HG03060 (cell line): ENCODE results near the gene CPEB3.
"Not testable (repeated sequence)": the region's sequence is repeated elsewhere in the genome, so short reads cannot be mapped to it uniquely, and the experiment has no call there.

Source experiments
- ATAC-seq: cut with Tn5 transposase; IDR thresholded peaks from one replicate; pipeline ENCODE4 v1.9.1; 2021; ENCODE audit warnings: low read depth, moderate number of reproducible peaks; ENCODE audit not compliant: unreplicated experiment

CPEB3 gene

DNA sequence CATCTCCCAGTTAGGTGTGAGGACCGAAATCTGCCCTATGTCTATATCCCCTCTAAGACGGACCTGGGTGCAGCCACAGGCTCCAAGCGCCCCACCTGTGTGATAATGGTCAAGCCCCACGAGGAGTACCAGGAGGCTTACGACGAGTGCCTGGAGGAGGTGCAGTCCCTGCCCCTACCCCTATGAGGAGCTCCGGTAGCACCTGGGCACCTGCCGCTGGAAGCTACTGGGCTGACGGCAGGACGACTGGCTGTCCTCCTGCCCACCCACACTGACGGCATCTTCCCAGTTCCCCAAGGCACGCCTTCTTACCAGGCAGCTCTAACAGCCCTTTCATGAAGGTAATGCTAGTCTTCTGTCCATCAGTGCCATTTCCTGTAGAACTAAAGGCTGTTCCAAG, 74.3 kb downstream of the CPEB3 start:
- not testable (repeated sequence) for ATAC-seq

DNA sequence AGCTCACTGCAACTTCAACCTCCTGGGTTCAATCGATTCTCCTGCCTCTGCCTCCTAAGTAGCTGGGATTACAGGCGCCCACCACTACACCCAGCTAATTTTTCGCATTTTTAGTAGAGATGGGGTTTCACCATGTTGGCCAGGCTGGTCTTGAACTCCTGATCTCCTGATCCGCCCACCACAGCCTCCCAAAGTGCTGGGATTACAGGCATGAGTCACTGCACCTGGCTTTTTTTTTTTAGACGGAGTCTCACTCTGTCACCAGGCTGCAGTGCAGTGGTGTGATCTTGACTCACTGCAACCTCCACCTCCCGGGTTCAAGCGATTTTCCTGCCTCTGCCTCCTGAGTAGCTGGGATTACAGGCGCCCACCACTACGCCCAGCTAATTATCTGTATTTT, 75.7 kb downstream of the CPEB3 start:
- not testable (repeated sequence) for ATAC-seq

DNA sequence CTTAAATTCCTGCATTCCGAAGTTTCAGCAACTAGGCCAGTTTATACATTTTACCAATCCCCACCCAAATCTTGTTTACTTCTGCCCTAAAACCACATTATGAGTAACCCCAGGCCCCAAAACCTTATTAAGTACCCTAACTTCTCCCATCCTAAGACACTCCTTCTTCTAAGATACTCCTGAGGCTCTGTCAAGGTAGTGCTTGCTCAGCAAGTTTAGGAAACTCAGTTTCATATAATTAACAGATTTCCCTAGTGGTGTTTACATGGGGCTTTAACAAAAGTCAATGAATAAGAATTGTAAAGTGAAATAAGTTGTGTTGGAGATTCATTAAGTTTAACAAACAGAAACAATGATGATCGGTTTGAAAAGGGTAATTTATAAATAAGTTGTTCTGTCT, 77.8 kb downstream of the CPEB3 start:
- ATAC-seq: no peak

DNA sequence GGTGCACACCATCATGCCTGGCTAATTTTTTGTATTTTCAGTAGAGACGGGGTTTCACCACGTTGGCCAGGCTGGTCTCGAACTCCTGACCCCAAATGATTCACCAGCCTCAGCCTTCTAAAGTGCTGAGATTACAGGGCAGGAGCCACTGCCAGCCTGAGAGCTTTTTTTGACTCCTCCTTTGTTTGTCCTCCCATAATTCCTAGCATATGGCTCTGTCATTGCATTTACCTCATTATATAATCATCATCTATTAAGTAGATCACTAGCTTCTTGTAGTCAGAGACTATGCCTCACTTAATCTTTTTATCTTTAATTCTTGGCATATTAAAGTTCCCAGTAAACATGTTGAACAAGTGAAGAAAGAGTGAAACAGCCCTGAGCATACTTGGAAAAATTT, 82.1 kb downstream of the CPEB3 start:
- ATAC-seq: no peak

DNA sequence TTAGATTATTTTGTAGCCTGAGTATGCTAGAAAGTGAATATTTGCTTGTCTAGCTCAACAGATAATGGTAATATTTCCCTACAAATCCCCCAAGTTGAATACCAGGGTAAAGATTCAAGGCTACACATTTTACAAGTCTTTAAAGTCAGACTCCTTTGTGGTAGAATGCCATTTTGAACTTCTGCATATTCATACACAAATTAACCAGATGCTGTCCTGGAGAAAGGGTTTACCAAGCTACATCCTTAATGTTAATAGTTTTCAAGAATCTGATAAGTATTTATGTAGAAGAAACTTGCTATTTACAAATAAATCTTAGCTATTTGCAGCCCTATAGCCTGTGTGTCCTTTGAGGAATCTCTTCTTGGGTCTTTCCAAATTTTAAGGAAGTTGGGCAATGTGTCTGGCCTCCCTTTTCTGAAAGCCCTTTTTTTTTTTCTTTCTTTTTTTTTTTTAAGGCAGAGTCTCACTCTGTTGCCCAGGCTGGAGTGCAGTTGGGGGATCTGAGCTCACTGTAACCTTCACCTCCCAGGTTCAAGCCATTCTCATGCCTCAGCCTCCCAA, 82.6 kb downstream of the CPEB3 start:
- no peak for ATAC-seq

DNA sequence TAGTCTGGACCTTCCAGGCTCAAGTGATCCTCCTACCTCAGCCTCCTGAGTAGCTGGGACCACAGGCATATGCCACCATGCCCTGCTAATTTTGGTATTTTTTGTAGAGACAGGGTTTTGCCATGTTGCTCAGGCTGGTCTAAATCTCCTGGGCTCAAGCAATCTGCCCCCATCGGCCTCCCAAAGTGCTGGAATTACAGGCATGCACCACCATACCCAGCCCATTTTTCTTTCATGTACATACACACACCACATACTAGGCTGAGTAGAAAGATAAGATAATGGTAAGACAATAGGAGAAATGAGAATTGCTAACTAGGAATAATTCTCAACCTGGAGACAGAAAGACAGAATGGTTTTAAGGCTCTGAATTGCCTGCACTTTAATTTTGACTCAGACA, 83.8 kb downstream of the CPEB3 start:
- ATAC-seq: no peak

DNA sequence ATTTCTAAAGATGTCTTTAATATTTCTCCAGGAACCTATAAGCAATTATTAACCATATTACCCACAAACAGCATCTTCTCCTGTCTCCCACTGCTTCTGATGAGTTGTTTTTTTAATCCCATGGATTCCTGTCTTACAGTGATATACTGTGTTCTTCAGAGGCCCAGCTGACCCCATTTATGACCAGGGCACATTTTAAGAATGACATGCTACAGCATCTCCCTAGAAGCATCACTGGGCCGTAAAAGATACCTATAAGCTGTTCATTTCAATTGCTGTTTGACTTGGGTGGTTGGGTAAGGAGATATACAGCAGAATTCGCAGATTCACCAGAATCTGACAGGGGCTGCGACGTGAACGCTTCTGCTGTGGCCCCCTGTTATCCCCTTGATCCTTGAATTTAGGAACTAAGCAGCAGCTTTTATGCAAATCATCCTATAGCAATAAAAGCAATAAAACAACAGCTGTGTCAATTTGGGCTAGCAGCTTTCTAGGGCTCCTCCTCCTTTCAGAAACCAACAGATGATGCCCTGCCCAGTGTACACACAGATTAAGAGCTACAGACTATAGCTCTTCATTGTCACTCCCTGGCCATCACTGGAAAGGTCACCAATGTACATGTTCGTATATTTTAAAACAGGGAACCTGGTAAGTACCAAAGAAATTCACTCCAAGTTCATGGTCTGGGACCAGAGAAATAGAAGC, 86.8 kb downstream of the CPEB3 start:
- ATAC-seq: no peak

DNA sequence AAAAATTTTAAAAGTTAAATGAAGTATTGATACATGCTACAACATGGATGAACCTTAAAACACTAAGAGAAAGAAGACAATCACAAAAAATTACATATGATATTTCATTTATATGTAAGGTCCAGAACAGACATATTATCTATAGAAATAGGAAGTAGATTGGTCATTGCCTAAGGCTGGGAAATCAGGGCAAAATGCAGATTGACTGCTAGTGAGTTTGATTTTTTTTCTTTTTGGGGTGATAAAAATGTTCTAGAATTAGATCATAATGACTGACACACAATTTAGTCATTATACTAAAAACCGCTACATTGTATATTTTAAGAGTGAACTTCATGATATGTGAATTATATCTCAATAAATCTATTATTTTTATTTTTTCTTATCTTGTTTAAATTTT, 88.3 kb downstream of the CPEB3 start:
- ATAC-seq: no peak

DNA sequence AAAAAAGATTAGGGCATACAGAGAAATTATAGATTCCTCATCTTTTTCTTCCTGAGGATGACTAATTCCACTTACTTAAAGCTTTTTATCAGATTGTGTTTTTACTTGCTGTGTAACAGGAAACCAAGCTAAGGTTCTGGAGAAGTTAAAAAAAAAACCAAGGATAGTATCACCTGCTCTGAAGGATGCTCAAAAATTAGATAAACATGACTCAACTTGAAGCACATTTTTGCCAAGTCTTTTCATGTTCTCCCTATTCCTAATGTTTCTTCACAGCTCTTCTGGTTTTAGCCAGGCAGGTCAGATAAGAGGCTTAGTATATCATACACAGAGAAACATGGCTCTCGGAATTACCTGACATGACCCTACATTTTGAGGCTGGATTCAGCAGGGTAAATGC, 90.3 kb downstream of the CPEB3 start:
- no peak for ATAC-seq

DNA sequence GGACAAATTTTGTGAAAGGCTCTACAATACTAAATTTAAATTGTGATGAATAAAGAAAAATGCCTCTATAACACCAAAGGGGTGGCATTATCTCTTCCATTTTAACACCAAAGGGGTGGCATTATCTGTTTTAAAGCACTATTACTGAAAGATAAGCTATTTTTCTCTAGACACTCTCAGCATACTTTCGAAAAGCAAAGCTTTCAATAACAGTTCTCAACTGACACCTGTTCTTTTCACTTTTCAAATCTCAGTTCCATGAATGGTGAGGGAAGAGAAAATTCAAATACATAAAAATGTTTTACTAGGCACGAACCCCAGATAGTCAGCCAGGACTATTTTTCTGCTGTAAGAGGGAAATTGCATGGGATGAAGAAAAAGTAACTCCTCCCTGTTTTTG, 103.8 kb downstream of the CPEB3 start:
- ATAC-seq: no peak

DNA sequence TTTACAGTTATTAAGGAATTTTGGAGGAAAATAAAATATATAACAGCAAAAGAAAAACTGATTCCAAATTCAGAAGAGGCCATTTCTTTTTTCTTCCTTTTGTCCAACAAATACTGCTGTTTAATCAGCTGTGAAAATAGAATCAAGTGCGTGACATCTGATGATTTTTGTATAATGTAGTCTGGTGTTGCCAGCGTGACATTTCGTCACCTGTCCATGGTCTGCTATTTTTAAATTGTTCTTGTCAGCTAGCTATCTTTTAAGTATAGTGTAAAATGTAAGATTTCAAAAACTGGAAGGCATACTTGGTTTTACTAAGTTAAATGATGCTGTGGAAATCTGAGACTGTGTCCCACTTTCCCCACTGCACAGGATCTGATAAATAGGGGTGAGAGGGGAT, 105.9 kb downstream of the CPEB3 start:
- no peak for ATAC-seq

DNA sequence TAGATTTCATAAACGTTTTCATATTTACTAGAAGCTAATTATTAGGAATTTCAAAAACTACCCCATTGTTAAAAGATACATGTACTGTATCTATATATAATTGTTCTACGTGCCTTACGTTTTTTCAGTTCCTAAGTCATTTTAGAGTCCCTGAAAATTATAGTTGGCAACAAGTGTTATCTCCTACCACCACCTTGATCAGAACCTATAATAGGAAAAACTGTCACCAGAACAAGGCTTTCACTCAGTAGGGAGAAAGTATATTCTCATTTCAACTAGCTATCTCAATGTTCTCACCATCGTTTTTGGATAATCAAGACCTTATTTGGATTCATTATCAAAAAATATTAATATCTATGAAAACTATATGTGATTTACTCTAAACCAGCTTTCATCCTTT, 107.7 kb downstream of the CPEB3 start:
- ATAC-seq: no peak

DNA sequence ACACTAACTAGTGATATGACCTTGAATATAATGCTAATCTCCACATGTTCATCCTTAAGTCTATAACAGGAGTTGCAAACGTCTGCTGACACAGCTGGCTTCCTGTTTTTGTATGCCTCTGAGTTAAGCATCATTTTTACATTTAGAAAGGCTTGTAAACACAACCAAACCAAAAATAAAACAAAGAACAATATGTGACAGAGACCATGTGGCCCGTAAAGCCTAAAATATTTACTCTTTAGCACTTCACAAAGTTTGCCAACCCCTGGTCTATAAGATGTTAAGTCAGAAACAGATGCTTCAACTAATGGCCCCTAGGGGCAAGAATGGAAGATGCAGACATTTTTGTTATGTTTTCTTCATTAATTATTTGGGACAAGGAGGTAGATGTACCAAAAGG, 109.3 kb downstream of the CPEB3 start:
- ATAC-seq: no peak

DNA sequence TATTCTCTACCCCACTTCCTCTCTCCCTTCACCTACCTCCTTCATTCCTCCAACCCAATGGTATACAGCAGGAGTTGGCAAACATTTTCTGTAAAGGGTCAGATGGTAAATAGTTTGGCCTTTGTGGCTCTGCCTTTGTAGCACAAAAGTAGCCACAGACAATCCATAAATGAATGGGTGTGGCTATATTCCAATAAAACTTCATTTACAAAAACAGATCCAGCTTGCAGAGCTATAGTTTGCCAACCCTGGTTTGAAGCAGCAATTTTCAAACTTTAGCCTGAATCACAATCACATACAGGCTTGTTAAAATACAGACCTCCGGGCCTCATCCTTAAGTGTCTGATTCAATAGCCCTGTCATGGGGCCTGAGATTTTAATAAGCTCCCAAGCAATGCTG, 110.5 kb downstream of the CPEB3 start:
- no peak for ATAC-seq

DNA sequence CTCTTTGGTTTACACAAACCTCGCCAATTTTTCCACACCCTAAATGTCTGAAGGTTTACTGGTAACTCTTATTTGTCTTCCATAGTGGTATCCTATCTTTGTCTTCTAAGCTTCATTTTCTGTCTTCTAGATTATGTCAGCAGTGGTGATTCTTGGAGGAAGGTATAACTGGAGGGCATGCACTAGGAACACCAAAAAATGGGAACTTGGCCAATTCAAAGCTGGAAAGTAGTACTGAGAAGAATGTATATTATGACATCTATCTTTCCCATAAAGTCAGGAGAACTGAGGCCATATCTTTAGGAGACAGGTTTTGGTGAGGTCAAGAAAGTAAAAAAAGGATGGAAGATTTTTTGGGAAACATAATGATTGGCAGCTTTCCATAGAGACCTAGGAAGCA, 113.3 kb downstream of the CPEB3 start:
- no peak for ATAC-seq

DNA sequence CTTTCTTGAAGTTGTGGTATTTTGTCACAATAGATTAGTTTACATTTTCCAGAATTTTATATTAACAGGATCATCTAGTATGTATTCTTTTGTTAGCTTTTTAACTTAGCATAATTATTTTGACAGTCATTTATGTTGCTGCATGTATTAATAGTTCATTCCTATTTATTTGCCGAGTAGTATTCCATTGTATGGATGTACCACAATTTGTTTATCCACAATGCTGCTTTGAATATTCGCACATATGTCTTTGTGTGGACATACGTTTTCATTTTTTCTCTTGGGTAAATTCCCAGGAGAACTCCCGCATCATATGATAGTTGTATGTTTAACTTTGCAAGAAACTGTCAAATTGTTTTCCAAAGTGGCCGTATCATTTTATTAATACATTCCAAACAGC, 115.7 kb downstream of the CPEB3 start:
- no peak for ATAC-seq

DNA sequence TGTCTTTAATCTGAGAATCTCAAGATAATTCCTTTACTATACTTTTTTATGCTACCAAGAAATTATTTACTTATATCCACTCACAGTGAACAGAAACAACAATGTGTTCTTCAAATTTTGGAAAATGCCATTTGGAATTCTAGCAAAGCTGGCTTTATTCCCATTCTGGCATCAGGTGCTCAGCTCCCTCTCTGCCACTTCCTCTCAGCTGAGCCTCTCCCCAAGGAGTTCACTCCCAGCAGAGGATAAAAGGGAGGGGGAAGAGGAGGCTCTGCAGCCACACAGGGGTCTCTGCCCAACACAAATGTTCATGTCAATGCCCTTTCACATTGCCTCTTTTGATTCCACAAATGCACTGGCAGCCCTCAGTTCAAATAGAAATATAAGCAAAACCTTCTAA, 116.9 kb downstream of the CPEB3 start:
- no peak for ATAC-seq

DNA sequence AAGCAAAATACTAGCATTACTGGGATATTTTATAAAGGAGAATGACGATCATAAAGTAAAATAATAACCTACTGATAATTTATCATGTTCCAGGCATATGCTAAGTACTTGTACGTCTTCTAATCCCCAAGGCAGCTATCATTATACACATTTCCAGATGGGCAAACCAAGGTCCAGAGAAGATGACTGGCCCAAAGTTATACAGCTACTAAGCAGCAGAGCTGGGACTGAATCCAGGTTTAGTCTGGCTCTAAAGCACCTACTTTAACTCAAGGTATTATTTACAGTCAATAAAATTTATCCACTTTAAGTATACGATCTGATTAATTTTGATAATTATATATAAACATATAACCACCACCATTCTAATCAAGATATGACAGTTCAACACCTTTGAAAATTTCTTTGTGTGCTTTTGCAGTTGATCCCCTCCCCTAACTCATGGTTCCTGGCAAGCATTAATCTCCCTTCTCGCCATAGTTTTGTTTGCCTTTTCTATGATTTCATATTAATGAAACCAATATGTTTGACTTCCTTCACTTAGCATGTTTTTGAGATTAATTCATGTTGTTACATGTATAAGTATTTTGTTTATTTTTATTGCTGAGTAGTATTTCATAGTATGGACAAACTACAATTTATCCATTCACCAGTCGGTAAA, 126.7 kb downstream of the CPEB3 start:
- no peak for ATAC-seq

DNA sequence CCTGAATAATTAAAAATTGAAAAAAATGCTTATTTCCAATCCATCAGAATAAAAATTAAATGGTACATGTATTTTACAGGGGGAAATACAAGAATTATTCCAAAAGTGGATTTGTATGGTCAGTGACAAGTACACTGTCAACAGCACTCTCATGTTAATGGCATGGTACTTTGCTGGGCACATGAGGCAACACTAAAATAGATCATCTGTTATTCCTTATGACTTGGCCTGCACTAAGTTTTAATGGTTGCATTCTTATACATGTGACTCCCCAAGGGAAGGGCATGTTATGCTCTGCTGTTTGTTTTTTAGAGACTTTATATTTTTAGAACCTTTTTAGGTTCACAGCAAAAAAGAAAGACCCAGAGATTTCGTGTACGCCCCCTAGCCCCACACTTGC, 128.3 kb downstream of the CPEB3 start:
- ATAC-seq: no peak

DNA sequence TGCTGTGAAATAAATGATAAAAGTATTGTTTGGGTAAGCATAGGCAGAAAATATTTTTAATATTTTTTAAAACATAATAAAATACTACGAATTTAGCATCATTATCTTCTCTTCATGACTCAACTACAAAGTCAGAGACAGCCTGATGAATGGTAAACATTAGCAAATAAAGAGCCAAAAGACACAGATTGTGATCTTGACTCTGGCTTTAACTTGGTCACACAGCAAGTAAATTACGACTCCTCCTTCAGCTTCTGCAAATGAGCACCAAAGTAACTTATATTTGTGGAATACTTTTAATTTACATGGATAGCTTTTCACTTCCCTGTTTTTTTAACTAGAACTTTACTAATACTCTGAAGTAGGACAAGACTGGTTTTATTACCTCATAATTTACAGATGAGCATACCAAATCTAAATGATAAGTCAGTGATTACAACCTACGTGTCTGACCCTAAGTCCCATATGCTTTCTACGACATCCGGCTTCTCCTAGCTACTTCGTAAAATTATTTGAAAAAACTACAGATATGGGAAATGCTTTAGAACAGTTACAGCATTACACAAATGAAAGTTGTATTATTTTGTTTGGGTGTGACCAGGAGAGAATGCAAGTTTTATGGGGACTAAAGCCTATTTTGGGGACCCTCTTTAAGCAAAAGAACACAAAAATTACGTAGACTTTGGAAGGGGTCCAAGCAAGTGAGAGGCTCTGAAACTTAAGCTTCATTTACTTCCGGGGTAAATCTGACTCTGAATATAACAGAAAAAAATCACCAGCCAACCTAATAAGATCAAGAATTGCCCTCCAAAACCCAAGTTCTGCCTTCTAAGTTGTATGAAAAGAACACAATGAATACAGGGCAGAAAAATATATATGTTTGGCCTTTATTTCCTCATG, 133.8 kb downstream of the CPEB3 start:
- ATAC-seq: no peak

DNA sequence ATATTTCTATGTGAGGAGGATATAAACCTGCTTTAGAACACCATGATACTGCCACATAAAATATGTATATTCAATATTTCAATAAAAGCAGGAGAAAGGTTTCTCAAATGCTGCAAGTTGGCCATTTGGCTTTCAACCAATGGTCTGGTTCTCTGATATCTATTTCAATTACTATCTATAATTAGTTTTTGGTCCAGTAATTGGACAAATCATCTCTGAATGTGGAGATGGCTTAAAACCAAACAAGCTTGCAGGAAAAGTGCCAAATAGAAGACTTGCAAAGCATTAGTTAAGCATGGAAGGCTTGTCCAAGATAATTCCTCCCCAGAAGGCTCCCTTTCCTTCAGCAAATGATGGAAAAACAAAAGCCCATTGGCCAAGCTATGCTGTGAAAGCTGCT, 140.1 kb downstream of the CPEB3 start:
- ATAC-seq: no peak
